NK-92 (cell line): ENCODE results near the gene RADIL.

ENCODE experiments used
- DNase-seq: peaks from one replicate; lab custom pipeline; 2025; ENCODE audit not compliant: unreplicated experiment; lab: John Stamatoyannopoulos, UW

Gene RADIL

GRCh38 chr7:4833691-4834600 lies 49.6 kb downstream of the RADIL start:
- DNase-seq: no peak

GRCh38 chr7:4833176-4833575 lies 50.3 kb downstream of the RADIL start:
- DNase-seq: no peak

- no peak for DNase-seq
These were observed 50.8 kb downstream of the RADIL start for GRCh38 chr7:4832711-4833110.

GRCh38 chr7:4831723-4832495 lies 51.6 kb downstream of the RADIL start:
- no peak for DNase-seq

GRCh38 chr7:4830176-4830575 lies 53.3 kb downstream of the RADIL start:
- no peak for DNase-seq

- no peak for DNase-seq
These were observed 54.7 kb downstream of the RADIL start for GRCh38 chr7:4828720-4829383.

GRCh38 chr7:4825081-4825480 lies 58.4 kb downstream of the RADIL start:
- no peak for DNase-seq

- DNase-seq: no peak
These were observed 59.3 kb downstream of the RADIL start for GRCh38 chr7:4824120-4824775.

GRCh38 chr7:4823441-4824119 lies 59.9 kb downstream of the RADIL start:
- no peak for DNase-seq

- DNase-seq: no peak
These were observed 60.8 kb downstream of the RADIL start for GRCh38 chr7:4822677-4823076.

GRCh38 chr7:4820967-4821471 lies 62.5 kb downstream of the RADIL start:
- DNase-seq: no peak

GRCh38 chr7:4820405-4820966 lies 63.0 kb downstream of the RADIL start:
- DNase-seq: no peak

GRCh38 chr7:4819560-4820404 lies 63.7 kb downstream of the RADIL start:
- DNase-seq: no peak

- DNase-seq: no peak
These were observed 65.3 kb downstream of the RADIL start for GRCh38 chr7:4818000-4818794.

- DNase-seq: no peak
These were observed 66.2 kb downstream of the RADIL start for GRCh38 chr7:4817178-4817901.

GRCh38 chr7:4816419-4817080 lies 67.0 kb downstream of the RADIL start:
- no peak for DNase-seq
